H1 (cell line): ENCODE results near the gene TP53RK.

Experiments
- CBX8 ChIP-seq: fragments of 300-800, 300-1000 bp; sonication (generic); IDR thresholded peaks from 2 replicates; pipeline ENCODE4 v1.7.1; 2016; ENCODE audit warnings: low read depth, low read length, borderline replicate concordance
- CREB1 ChIP-seq: IDR thresholded peaks from 2 replicates; pipeline ENCODE4 v1.6.1; 2012; ENCODE audit warnings: inconsistent platforms
- EGR1 ChIP-seq: IDR thresholded peaks from 2 replicates; pipeline ENCODE4 v1.6.1; 2011; ENCODE audit warnings: low read depth, low read length, borderline replicate concordance
- FOSL1 ChIP-seq: IDR thresholded peaks from 2 replicates; pipeline ENCODE4 v1.6.1; 2011; ENCODE audit warnings: mild to moderate bottlenecking, low read depth, low read length, moderate library complexity; ENCODE audit not compliant: insufficient read depth
- GABPA ChIP-seq: IDR thresholded peaks from 2 replicates; pipeline ENCODE4 v1.6.1; 2011; ENCODE audit warnings: mild to moderate bottlenecking, low read length, moderate library complexity, borderline replicate concordance; ENCODE audit not compliant: insufficient read depth
- HDAC2 ChIP-seq, 2 experiments: fragments of 300-600 bp in 1 of 2; sonication (generic) in 1 of 2; IDR thresholded peaks; 2 replicates each; pipeline ENCODE4 v1.6.1; 2011 to 2012; ENCODE audit warnings: low read depth in 2 of 2, low read length in 2 of 2, mild to moderate bottlenecking in 2 of 2, moderate library complexity in 2 of 2, borderline replicate concordance in 1 of 2, inconsistent platforms in 1 of 2
- POLR2A ChIP-seq, 2 experiments: IDR thresholded peaks; 1 replicate in 1 of 2; 2 replicates in 1 of 2; pipeline ENCODE4 v1.6.1; 2011; ENCODE audit warnings: low read depth in 2 of 2, low read length in 2 of 2, mild to moderate bottlenecking in 2 of 2; ENCODE audit errors: control extremely low read depth in 1 of 2
- RFX5 ChIP-seq: IDR thresholded peaks from 2 replicates; pipeline ENCODE4 v1.6.1; 2011; ENCODE audit warnings: low read depth, low read length, improper control_type of control experiment, borderline replicate concordance
- RNF2 ChIP-seq: fragments of 200-900, 300-1000 bp; sonication (generic); IDR thresholded peaks from 2 replicates; pipeline ENCODE4 v1.7.1; 2016; ENCODE audit warnings: borderline replicate concordance, low read depth, mild to moderate bottlenecking, antibody characterized with exemption, low read length; ENCODE audit not compliant: poor library complexity, severe bottlenecking; ENCODE audit errors: missing control alignments
- SIN3A ChIP-seq, 2 experiments: IDR thresholded peaks in 1 of 2; conservative IDR thresholded peaks in 1 of 2; 2 replicates each; pipeline ENCODE4 v1.6.1; 2011 to 2012; ENCODE audit warnings: low read length in 2 of 2, improper control_type of control experiment in 1 of 2, low read depth in 1 of 2, mild to moderate bottlenecking in 1 of 2
- TEAD4 ChIP-seq: IDR thresholded peaks from 2 replicates; pipeline ENCODE4 v1.6.1; 2012; ENCODE audit warnings: low read depth, low read length, inconsistent platforms, mixed read lengths
- USF2 ChIP-seq: IDR thresholded peaks from 2 replicates; pipeline ENCODE4 v1.6.1; 2011; ENCODE audit warnings: low read length, improper control_type of control experiment
- TF ChIP-seq, protein P1 (sequence below), 3 experiments: IDR thresholded peaks; 1 replicate in 2 of 3; 2 replicates in 1 of 3; pipeline versions ENCODE4 v1.5.1 to v1.6.1; 2011; ENCODE audit warnings: low read length in 3 of 3, mild to moderate bottlenecking in 3 of 3, inconsistent platforms in 2 of 3, low read depth in 1 of 3, moderate library complexity in 1 of 3; ENCODE audit not compliant: insufficient read depth in 1 of 3; ENCODE audit errors: control extremely low read depth in 1 of 3

DNA sequence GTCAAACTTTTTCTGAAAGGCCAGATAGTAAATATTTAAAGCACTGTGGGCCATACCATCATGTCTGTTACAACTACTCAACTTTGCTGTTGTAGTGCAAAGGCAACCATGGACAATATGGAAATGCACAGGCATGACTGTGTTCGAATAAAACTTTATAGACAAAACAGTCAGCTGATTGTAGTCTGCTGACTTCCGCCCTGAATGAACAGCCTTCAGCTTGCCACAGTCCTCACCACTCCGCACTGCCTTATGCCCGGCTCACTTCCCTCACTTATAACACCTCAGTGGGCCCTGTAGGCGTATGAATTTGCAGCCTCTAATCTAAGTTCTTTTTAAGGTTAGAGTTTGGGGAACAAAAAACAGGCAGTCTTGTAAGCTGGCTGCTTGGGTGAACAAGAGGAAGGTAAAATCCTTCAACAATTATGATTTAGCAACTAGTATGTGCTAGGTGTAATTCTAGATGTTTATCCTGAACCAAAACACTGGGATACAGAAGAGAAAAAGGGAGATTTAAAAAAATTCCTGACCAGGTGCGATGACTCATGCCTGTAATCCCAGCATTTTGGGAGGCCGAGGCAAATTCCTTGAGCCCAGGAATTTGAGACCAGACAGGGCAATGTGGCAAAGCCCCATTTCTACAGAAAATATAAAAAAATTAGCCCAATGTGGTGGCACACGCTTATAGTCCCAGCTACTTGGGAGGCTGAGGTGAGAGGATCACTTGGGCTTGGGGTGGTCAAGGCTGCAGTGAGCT is 13.4 kb upstream of the TP53RK start:
- no peak for TF ChIP-seq POLR2A (IDR thresholded peaks at IDR 0.05; ENCODE audit: control extremely low read depth in 1 of 2, low read depth in 2 of 2, low read length in 2 of 2)
- 0 out of 2 replicates have a peak, but pooled peaks have one; percentile 51 for TF ChIP-seq TEAD4
- TF ChIP-seq FOSL1: no peak
- TF ChIP-seq, protein P1, sequence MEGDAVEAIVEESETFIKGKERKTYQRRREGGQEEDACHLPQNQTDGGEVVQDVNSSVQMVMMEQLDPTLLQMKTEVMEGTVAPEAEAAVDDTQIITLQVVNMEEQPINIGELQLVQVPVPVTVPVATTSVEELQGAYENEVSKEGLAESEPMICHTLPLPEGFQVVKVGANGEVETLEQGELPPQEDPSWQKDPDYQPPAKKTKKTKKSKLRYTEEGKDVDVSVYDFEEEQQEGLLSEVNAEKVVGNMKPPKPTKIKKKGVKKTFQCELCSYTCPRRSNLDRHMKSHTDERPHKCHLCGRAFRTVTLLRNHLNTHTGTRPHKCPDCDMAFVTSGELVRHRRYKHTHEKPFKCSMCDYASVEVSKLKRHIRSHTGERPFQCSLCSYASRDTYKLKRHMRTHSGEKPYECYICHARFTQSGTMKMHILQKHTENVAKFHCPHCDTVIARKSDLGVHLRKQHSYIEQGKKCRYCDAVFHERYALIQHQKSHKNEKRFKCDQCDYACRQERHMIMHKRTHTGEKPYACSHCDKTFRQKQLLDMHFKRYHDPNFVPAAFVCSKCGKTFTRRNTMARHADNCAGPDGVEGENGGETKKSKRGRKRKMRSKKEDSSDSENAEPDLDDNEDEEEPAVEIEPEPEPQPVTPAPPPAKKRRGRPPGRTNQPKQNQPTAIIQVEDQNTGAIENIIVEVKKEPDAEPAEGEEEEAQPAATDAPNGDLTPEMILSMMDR (IDR thresholded peaks at IDR 0.05; ENCODE audit: control extremely low read depth in 1 of 3, insufficient read depth in 1 of 3, low read depth in 1 of 3, low read length in 3 of 3): no peak
- TF ChIP-seq GABPA: no peak
- TF ChIP-seq USF2: no peak
- no peak for TF ChIP-seq RFX5
- TF ChIP-seq CREB1: no peak
- TF ChIP-seq RNF2: no peak
- no peak for TF ChIP-seq CBX8
- TF ChIP-seq EGR1: no peak
- no peak for TF ChIP-seq SIN3A (conservative IDR thresholded peaks at IDR 0.05 in 1 of 2, IDR thresholded peaks at IDR 0.05 in 1 of 2; ENCODE audit: low read depth in 1 of 2, low read length in 2 of 2)
- TF ChIP-seq HDAC2 (IDR thresholded peaks at IDR 0.05; ENCODE audit: borderline replicate concordance in 1 of 2, low read depth in 2 of 2, low read length in 2 of 2): no peak
